K562 (cell line): ENCODE results near the gene LIN28B. TPM values are rescaled to one million over a fixed set of nuclear protein-coding genes. Genes with fewer than 3 reads are reported as not detected.

Source experiments
- ARID2 ChIP-seq: fragments of 450-650 bp; IDR thresholded peaks from 2 replicates; pipeline ENCODE4 v1.6.1; 2017; ENCODE audit warnings: antibody characterized with exemption, mild to moderate bottlenecking
- C11orf30 ChIP-seq: fragments of 450-650 bp; IDR thresholded peaks from 2 replicates; pipeline ENCODE4 v1.6.1; 2016; ENCODE audit warnings: low read depth, mild to moderate bottlenecking
- GTF2F1 ChIP-seq: IDR thresholded peaks from 2 replicates; pipeline ENCODE4 v1.6.1; 2011; ENCODE audit warnings: low read depth, low read length, improper control_type of control experiment
- MCM7 ChIP-seq, 2 experiments: fragments of 450-650 bp; IDR thresholded peaks; 2 replicates each; pipeline ENCODE4 v1.6.1; 2016 to 2018
- TFE3 ChIP-seq: fragments of 450-650 bp; formaldehyde crosslinking; IDR thresholded peaks from 2 replicates; pipeline ENCODE4 v1.4.0; 2020; ENCODE audit warnings: mild to moderate bottlenecking, mixed read lengths
- XRCC5 ChIP-seq: fragments of 200-400 bp; formaldehyde crosslinking; IDR thresholded peaks from 2 replicates; pipeline ENCODE4 v1.6.1; 2017; ENCODE audit warnings: low read depth, mild to moderate bottlenecking, low read length
- ZNF3 ChIP-seq: fragments of 250-450 bp; sonication (Bioruptor Pico); IDR thresholded peaks from 2 replicates; pipeline ENCODE4 v1.5.0; 2021; ENCODE audit warnings: mild to moderate bottlenecking, moderate library complexity
- polyA plus RNA-seq, 8 experiments: library from polyadenylated mRNA; depleted of rRNA in 4 of 8; stranded (reverse) in 5 of 8; unstranded in 3 of 8; fragments of >200 nt; fragmentation: Nextera tagmentation in 2 of 8; fragmentation: Illumina TruSeq in 1 of 8; extraction: Ambion mirVana in 2 of 8; extraction: Trizol in 1 of 8; gene quantifications; 2 replicates each; pipeline versions ENCODE4 v1.2.1 to v1.2.3, GENCODE V29; 2011 to 2014; ENCODE audit warnings: inconsistent platforms in 1 of 8, missing spikeins in 1 of 8
- total RNA-seq, 7 experiments: library from RNA; depleted of rRNA in 6 of 7; stranded (reverse); fragments of >200 nt in 6 of 7; fragmentation: Illumina TruSeq in 2 of 7; extraction: Trizol in 2 of 7; gene quantifications; 2 replicates each; pipeline versions ENCODE4 v1.2.1 to v1.2.3, GENCODE V29; 2011 to 2021; ENCODE audit warnings: low replicate concordance in 1 of 7
- TF ChIP-seq, protein P1 (sequence below), 3 experiments: fragments of 200-800 bp in 1 of 3; fragments of 250-450 bp in 1 of 3; fragments of 450-650 bp in 1 of 3; sonication (Bioruptor Pico) in 1 of 3; sonication (Bioruptor generic) in 1 of 3; formaldehyde crosslinking in 1 of 3; IDR thresholded peaks; 2 replicates each; pipeline versions ENCODE4 v1.6.1 to v1.8.0; 2016 to 2022; ENCODE audit warnings: mild to moderate bottlenecking in 2 of 3, missing genetic modification characterization in 2 of 3, missing compliant biosample characterization in 1 of 3, moderate library complexity in 1 of 3

The LIN28B gene
- total and polyA plus RNA-seq, 9 of the 15 experiments (the other 6 are each of a cell fraction or from before 2014, with no cell fraction given): 20.9 to 77.3 (median 42.1) TPM

DNA sequence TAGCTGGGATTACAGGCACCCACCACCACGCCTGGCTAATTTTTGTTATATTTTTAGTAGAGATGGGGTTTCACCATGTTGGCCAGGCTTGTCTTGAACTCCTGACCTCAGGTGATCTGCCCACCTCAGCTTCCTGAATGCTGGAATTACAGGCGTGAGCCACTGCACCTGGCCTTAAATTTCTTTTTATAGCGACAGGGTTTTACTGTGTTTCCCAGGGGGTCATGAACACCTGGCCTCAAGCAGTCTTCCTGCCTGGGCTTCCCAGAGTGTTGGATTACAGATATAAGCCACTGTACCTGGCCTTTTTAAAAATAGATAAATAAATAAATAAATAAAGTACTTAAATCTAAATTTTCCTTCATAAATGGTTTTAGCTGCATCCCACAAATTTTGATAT is 57.5 kb downstream of the LIN28B start (continued):
- TF ChIP-seq, protein P1, sequence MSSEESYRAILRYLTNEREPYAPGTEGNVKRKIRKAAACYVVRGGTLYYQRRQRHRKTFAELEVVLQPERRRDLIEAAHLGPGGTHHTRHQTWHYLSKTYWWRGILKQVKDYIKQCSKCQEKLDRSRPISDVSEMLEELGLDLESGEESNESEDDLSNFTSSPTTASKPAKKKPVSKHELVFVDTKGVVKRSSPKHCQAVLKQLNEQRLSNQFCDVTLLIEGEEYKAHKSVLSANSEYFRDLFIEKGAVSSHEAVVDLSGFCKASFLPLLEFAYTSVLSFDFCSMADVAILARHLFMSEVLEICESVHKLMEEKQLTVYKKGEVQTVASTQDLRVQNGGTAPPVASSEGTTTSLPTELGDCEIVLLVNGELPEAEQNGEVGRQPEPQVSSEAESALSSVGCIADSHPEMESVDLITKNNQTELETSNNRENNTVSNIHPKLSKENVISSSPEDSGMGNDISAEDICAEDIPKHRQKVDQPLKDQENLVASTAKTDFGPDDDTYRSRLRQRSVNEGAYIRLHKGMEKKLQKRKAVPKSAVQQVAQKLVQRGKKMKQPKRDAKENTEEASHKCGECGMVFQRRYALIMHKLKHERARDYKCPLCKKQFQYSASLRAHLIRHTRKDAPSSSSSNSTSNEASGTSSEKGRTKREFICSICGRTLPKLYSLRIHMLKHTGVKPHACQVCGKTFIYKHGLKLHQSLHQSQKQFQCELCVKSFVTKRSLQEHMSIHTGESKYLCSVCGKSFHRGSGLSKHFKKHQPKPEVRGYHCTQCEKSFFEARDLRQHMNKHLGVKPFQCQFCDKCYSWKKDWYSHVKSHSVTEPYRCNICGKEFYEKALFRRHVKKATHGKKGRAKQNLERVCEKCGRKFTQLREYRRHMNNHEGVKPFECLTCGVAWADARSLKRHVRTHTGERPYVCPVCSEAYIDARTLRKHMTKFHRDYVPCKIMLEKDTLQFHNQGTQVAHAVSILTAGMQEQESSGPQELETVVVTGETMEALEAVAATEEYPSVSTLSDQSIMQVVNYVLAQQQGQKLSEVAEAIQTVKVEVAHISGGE (CRISPR knock-in tag; IDR thresholded peaks at IDR 0.05): no peak
- no peak for TF ChIP-seq TFE3
- no peak for TF ChIP-seq XRCC5
- no peak for TF ChIP-seq GTF2F1
- no peak for TF ChIP-seq ARID2
- TF ChIP-seq MCM7 (IDR thresholded peaks at IDR 0.05): no peak
- TF ChIP-seq C11orf30: no peak
- TF ChIP-seq ZNF3 (CRISPR knock-in tag): no peak
